SH-SY5Y (cell line): ENCODE data around the gene ZP3.

Source experiments
- GATA2 ChIP-seq: IDR thresholded peaks from 2 replicates; pipeline ENCODE4 v1.6.1; 2011; ENCODE audit warnings: mild to moderate bottlenecking, low read depth, low read length
- GATA3 ChIP-seq: IDR thresholded peaks from 2 replicates; pipeline ENCODE4 v1.6.1; 2011; ENCODE audit warnings: low read depth, mild to moderate bottlenecking, low read length, moderate library complexity

- TF ChIP-seq GATA2 (no peak), GATA3 (no peak)
Measured at GRCh38 chr7:76396864-76397263, 27.9 kb upstream of the ZP3 start.
